NT2/D1 (cell line): ENCODE measurements around the gene NPR2.

Experiments
- DNase-seq: peaks from one replicate; pipeline ENCODE4 v3.0.0-alpha.2; 2011; ENCODE audit warnings: low read depth, low spot score
- H3K27me3 ChIP-seq: 2 replicates; pipeline ENCODE4 v1.6.0; 2011; ENCODE audit warnings: mild to moderate bottlenecking; ENCODE audit not compliant: insufficient read length, insufficient read depth
- H3K36me3 ChIP-seq: 2 replicates; pipeline ENCODE4 v1.6.1; 2011; ENCODE audit warnings: mild to moderate bottlenecking, low read length, mixed read lengths; ENCODE audit not compliant: insufficient read depth, insufficient read length
- H3K4me1 ChIP-seq: 2 replicates; pipeline ENCODE4 v1.5.1; 2011; ENCODE audit not compliant: insufficient read depth, insufficient read length
- H3K4me3 ChIP-seq: 2 replicates; pipeline ENCODE4 v1.5.1; 2011; ENCODE audit warnings: low read depth; ENCODE audit not compliant: insufficient read length
- H3K9ac ChIP-seq: 2 replicates; pipeline ENCODE4 v1.6.0; 2011; ENCODE audit warnings: low read depth; ENCODE audit not compliant: insufficient read length
- H3K9me3 ChIP-seq: 2 replicates; pipeline ENCODE4 v1.5.1; 2011; ENCODE audit warnings: mild to moderate bottlenecking, low read length; ENCODE audit not compliant: insufficient read depth
- SUZ12 ChIP-seq: IDR thresholded peaks from 2 replicates; pipeline ENCODE4 v1.6.1; 2011; ENCODE audit not compliant: insufficient read length, insufficient read depth; ENCODE audit errors: extremely low read depth
- YY1 ChIP-seq: IDR thresholded peaks from 2 replicates; pipeline ENCODE4 v1.6.1; 2011; ENCODE audit not compliant: insufficient read length, insufficient read depth
- ZNF274 ChIP-seq: IDR thresholded peaks from 2 replicates; pipeline ENCODE4 v1.6.1; 2011; ENCODE audit warnings: mild to moderate bottlenecking, low read depth, low read length

Gene NPR2

GRCh38 chr9:35842020-35842745 is 50.8 kb downstream of the NPR2 start:
- DNase-seq = no peak
- Histone ChIP-seq H3K9me3 (no peaks in the 10 kb centered on the region), H3K4me1 (peaks cover 9% of the 10 kb centered on the region), H3K9ac (no peak overlapping the region), H3K27me3 (no peaks in the 10 kb centered on the region), H3K4me3 (no peak overlapping the region), H3K36me3 (no peaks in the 10 kb centered on the region)
- TF ChIP-seq SUZ12 (no peak), ZNF274 (no peak), YY1 (no peak)

DNA sequence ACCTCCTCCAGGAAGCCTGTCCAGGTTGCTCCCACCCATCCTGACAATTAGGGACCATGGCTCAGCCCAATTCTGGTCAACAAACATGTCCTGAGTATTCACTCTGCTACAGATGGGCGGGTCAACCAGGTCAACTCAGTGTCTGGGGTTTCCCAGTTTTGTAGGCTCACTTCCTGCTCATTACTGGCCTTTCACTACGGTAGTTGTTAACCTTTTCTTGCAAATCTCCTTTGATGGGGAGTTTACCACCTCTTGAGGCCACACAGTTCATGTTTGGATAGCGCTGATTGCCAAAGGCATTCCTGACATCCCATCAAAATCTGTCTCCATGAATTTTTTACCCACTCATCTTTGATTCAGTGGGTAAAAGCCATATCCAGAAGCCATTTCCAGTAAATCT is 51.4 kb downstream of the NPR2 start:
- Histone ChIP-seq H3K4me3 (no peak overlapping the region), H3K4me1 (peaks cover 9% of the 10 kb centered on the region), H3K9ac (no peak overlapping the region), H3K36me3 (no peaks in the 10 kb centered on the region), H3K9me3 (no peaks in the 10 kb centered on the region), H3K27me3 (no peaks in the 10 kb centered on the region)
- no peak for TF ChIP-seq ZNF274
- no peak for TF ChIP-seq YY1
- TF ChIP-seq SUZ12 = no peak
- no peak for DNase-seq

GRCh38 chr9:35844628-35845270 is 53.4 kb downstream of the NPR2 start:
- Histone ChIP-seq H3K9me3 (no peaks in the 10 kb centered on the region), H3K9ac (no peak overlapping the region), H3K36me3 (no peaks in the 10 kb centered on the region), H3K4me1 (peaks cover 9% of the 10 kb centered on the region), H3K4me3 (no peak overlapping the region), H3K27me3 (no peaks in the 10 kb centered on the region)
- DNase-seq = no peak
- TF ChIP-seq YY1 (no peak), ZNF274 (no peak), SUZ12 (no peak)

- H3K4me1 ChIP-seq = peaks cover 5% of the 10 kb centered on the region
- no peaks in the 10 kb centered on the region for H3K9me3 ChIP-seq
- TF ChIP-seq ZNF274 (no peak), YY1 (no peak), SUZ12 (no peak)
- no peaks in the 10 kb centered on the region for H3K27me3 ChIP-seq
- H3K36me3 ChIP-seq = no peaks in the 10 kb centered on the region
- DNase-seq = no peak
- H3K4me3 ChIP-seq = no peak overlapping the region
- no peak overlapping the region for H3K9ac ChIP-seq
Observed at GRCh38 chr9:35845824-35846771, 54.7 kb downstream of the NPR2 start.

DNA sequence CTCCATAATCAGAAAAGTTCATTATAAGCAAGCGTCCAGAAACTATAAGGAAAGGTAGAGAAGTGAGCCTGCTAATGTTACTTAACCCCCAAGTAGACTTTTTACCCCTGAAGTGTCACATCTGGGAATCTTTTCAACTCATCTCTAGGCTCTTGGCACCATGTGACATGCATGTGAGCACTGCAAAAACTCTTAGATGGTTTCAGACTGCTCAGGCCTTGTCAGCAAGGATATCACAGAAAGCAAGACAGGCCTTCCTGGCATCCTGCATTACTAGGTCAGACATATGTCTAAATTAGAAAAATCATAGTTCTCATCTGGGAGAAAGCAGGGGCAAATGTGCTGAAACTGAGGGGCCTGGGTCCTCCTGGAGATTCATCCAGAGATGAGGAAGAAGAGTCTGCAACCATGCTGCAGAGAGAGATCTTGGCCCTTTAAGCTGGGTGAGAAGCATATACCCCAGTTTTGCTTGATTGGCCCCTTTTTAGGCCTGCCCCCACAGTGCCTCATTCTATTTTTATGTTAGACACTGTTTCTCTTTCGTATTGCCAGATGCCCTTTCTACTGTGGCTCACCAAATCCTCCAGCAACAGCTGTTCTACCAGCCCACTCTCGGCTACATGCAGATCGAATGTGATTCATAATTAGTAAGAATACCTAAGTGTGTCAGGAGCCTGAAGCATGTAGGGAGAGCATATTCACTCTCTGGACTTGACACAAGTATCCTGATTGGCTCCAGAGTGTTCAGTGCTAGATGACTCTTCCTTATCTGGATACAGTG is 56.6 kb downstream of the NPR2 start:
- no peaks in the 10 kb centered on the region for H3K36me3 ChIP-seq
- no peaks in the 10 kb centered on the region for H3K9me3 ChIP-seq
- H3K27me3 ChIP-seq = no peaks in the 10 kb centered on the region
- DNase-seq = no peak
- TF ChIP-seq SUZ12 (no peak), ZNF274 (no peak), YY1 (no peak)
- no peak overlapping the region for H3K4me3 ChIP-seq
- peaks cover 3% of the 10 kb centered on the region for H3K4me1 ChIP-seq
- H3K9ac ChIP-seq = no peak overlapping the region

DNA sequence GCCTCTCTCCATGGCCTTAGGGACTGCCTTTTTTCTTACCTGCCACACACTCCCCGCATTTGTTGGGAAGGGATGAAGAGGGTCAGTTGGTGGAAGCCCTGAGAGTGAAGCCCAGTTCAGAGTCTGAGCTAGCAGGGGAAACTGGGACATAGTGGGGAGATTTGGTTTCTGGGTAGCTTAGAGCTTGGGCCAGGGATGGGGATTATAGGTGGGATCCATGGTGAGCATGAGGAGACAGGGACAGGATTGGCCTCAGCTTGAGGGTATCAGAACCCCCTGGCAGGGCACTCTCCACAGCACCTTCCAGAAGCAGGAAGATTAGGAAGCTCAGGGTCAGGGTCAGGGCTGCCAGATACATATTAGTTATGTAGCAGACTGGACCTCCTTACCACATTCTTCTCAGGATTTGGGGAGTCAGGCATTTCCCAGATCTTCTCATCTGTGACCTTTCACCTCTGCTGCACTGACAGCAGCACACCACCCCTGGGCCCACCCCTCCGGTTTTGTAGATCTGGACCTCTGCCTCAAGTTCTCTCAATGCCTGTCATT is 61.0 kb downstream of the NPR2 start:
- no peak for TF ChIP-seq SUZ12
- TF ChIP-seq ZNF274 = no peak
- no peak for TF ChIP-seq YY1
- peaks cover 2% of the 10 kb centered on the region for H3K4me1 ChIP-seq
- no peaks in the 10 kb centered on the region for H3K36me3 ChIP-seq

More for the DNA sequence above, 61.0 kb downstream of the NPR2 start:
- Histone ChIP-seq H3K27me3 (no peaks in the 10 kb centered on the region), H3K9me3 (no peaks in the 10 kb centered on the region), H3K4me3 (no peak overlapping the region), H3K9ac (no peak overlapping the region)
- DNase-seq = no peak
